Mammary epithelial cell (primary cell): ENCODE data around the gene TNFSF18.

Experiments
- EZH2 ChIP-seq: IDR thresholded peaks from 2 replicates; pipeline ENCODE4 v1.6.1; 2012; ENCODE audit warnings: low read length, inconsistent platforms, borderline replicate concordance
- TF ChIP-seq, protein P1 (sequence below), 2 donors: IDR thresholded peaks in 1 of 2; conservative IDR thresholded peaks in 1 of 2; 2 replicates each; pipeline ENCODE4 v1.5.1; 2011 to 2012; ENCODE audit warnings: inconsistent platforms in 2 of 2, low read length in 2 of 2, mild to moderate bottlenecking in 2 of 2, control low read depth in 1 of 2, low read depth in 1 of 2; ENCODE audit not compliant: insufficient read depth in 1 of 2; ENCODE audit errors: extremely low read depth in 1 of 2

DNA sequence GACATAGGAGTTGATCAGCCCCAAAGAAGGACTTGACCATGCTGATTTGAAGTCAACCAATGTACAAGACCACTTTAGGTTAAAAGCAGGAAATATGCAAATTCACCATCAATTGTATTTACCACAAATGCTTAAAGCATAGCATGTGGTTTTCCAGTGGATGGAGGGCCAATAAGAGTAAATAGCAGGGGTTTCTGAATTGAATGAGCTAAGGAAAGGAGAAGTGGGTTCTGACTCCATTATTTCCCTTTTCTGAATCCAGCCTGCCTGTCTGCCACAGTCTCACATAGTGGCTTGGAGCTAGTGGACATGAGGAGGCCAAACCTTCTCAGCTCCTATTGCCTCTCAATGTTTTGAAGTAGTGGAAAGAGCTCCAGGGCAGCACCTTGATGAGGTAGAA is 7.2 kb upstream of the TNFSF18 start:
- TF ChIP-seq, protein P1, sequence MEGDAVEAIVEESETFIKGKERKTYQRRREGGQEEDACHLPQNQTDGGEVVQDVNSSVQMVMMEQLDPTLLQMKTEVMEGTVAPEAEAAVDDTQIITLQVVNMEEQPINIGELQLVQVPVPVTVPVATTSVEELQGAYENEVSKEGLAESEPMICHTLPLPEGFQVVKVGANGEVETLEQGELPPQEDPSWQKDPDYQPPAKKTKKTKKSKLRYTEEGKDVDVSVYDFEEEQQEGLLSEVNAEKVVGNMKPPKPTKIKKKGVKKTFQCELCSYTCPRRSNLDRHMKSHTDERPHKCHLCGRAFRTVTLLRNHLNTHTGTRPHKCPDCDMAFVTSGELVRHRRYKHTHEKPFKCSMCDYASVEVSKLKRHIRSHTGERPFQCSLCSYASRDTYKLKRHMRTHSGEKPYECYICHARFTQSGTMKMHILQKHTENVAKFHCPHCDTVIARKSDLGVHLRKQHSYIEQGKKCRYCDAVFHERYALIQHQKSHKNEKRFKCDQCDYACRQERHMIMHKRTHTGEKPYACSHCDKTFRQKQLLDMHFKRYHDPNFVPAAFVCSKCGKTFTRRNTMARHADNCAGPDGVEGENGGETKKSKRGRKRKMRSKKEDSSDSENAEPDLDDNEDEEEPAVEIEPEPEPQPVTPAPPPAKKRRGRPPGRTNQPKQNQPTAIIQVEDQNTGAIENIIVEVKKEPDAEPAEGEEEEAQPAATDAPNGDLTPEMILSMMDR (conservative IDR thresholded peaks at IDR 0.05 in 1 of 2, IDR thresholded peaks at IDR 0.05 in 1 of 2; ENCODE audit: extremely low read depth in 1 of 2, insufficient read depth in 1 of 2, low read depth in 1 of 2, low read length in 2 of 2): no peak
- no peak for TF ChIP-seq EZH2
